IPS-NIHi7 (cell line): ENCODE results near the gene PLEKHG7.
"Not testable (repeated sequence)": the region's sequence is repeated elsewhere in the genome, so short reads cannot be mapped to it uniquely, and the experiment has no call there.

ENCODE experiments used
- DNase-seq: peaks from one replicate; pipeline ENCODE4 v3.0.0; 2012; ENCODE audit warnings: mixed read lengths; ENCODE audit errors: extremely low spot score

The PLEKHG7 gene

GRCh38 chr12:92702754-92703679 lies at the start of gene PLEKHG7:
TSS of gene PLEKHG7 (plus strand) at chr12:92702989. CDS start at chr12:92706632, 3,643 bp downstream.
- no peak for DNase-seq

GRCh38 chr12:92654256-92654655 lies 48.5 kb upstream of the PLEKHG7 start:
- not testable (repeated sequence) for DNase-seq

GRCh38 chr12:92654929-92655328 lies 47.9 kb upstream of the PLEKHG7 start:
- no peak for DNase-seq

- no peak for DNase-seq
Measured at GRCh38 chr12:92656911-92657310, 45.9 kb upstream of the PLEKHG7 start.

GRCh38 chr12:92657770-92658169 lies 45.0 kb upstream of the PLEKHG7 start:
- DNase-seq, result no peak

- DNase-seq, result no peak
Measured at GRCh38 chr12:92658611-92659010, 44.2 kb upstream of the PLEKHG7 start.

GRCh38 chr12:92661269-92661668 lies 41.5 kb upstream of the PLEKHG7 start:
- no peak for DNase-seq

- no peak for DNase-seq
Measured at GRCh38 chr12:92665496-92665895, 37.3 kb upstream of the PLEKHG7 start.

GRCh38 chr12:92668739-92669138 lies 34.0 kb upstream of the PLEKHG7 start:
- DNase-seq, result no peak

- DNase-seq, result not testable (repeated sequence)
Measured at GRCh38 chr12:92671524-92671923, 31.3 kb upstream of the PLEKHG7 start.

GRCh38 chr12:92673756-92674155 lies 29.0 kb upstream of the PLEKHG7 start:
- no peak for DNase-seq

- DNase-seq, result no peak
Measured at GRCh38 chr12:92674500-92674899, 28.3 kb upstream of the PLEKHG7 start.

- no peak for DNase-seq
Measured at GRCh38 chr12:92675092-92675865, 27.5 kb upstream of the PLEKHG7 start.

GRCh38 chr12:92676710-92677109 lies 26.1 kb upstream of the PLEKHG7 start:
- DNase-seq, result no peak

- DNase-seq, result no peak
Measured at GRCh38 chr12:92690601-92691000, 12.2 kb upstream of the PLEKHG7 start.

GRCh38 chr12:92695056-92695455 lies 7.7 kb upstream of the PLEKHG7 start:
- no peak for DNase-seq

- no peak for DNase-seq
Measured at GRCh38 chr12:92695577-92695976, 7.2 kb upstream of the PLEKHG7 start.

- no peak for DNase-seq
Measured at GRCh38 chr12:92696216-92696615, 6.6 kb upstream of the PLEKHG7 start.

GRCh38 chr12:92698474-92698873 lies 4.3 kb upstream of the PLEKHG7 start:
- DNase-seq, result no peak

- no peak for DNase-seq
Measured at GRCh38 chr12:92701441-92701840, 1.3 kb upstream of the PLEKHG7 start.

- no peak for DNase-seq
Measured at GRCh38 chr12:92703786-92704185, 997 bp downstream of the PLEKHG7 start.

- no peak for DNase-seq
Measured at GRCh38 chr12:92706594-92706993, 3.8 kb downstream of the PLEKHG7 start.

GRCh38 chr12:92707926-92708325 lies 5.1 kb downstream of the PLEKHG7 start:
- DNase-seq, result no peak
